GM12878 (cell line): ENCODE measurements around the gene SH2D2A.

ENCODE experiments used
- BRCA1 ChIP-seq: IDR thresholded peaks from 2 replicates; pipeline ENCODE4 v1.6.1; 2011; ENCODE audit warnings: low read depth, low read length, improper control_type of control experiment
- CEBPB ChIP-seq, 2 experiments: fragments of 150-350 bp in 1 of 2; IDR thresholded peaks; 2 replicates each; pipeline ENCODE4 v1.6.1; 2012 to 2014; ENCODE audit warnings: low read depth in 2 of 2, low read length in 2 of 2, borderline replicate concordance in 1 of 2, inconsistent platforms in 1 of 2
- EP300 ChIP-seq, 2 experiments: fragments of 150-350 bp in 1 of 2; IDR thresholded peaks; 2 replicates each; pipeline ENCODE4 v1.6.1; 2011 to 2012; ENCODE audit warnings: low read depth in 2 of 2, low read length in 2 of 2, borderline replicate concordance in 1 of 2, improper control_type of control experiment in 1 of 2, inconsistent platforms in 1 of 2; ENCODE audit not compliant: control insufficient read depth in 1 of 2
- PML ChIP-seq: IDR thresholded peaks from 2 replicates; pipeline ENCODE4 v1.6.1; 2012; ENCODE audit warnings: low read length, inconsistent platforms

- TF ChIP-seq BRCA1 (no peak), EP300 (IDR thresholded peaks at IDR 0.05; ENCODE audit: borderline replicate concordance in 1 of 2, control insufficient read depth in 1 of 2, low read depth in 2 of 2, low read length in 2 of 2) (no peak), PML (no peak), CEBPB (IDR thresholded peaks at IDR 0.05; ENCODE audit: borderline replicate concordance in 1 of 2, low read depth in 2 of 2, low read length in 2 of 2) (no peak)
These were observed 8.2 kb downstream of the SH2D2A start for GRCh38 chr1:156808186-156809030.
